Measurements from ENCODE around the gene MMP26.

Gene MMP26

DNA sequence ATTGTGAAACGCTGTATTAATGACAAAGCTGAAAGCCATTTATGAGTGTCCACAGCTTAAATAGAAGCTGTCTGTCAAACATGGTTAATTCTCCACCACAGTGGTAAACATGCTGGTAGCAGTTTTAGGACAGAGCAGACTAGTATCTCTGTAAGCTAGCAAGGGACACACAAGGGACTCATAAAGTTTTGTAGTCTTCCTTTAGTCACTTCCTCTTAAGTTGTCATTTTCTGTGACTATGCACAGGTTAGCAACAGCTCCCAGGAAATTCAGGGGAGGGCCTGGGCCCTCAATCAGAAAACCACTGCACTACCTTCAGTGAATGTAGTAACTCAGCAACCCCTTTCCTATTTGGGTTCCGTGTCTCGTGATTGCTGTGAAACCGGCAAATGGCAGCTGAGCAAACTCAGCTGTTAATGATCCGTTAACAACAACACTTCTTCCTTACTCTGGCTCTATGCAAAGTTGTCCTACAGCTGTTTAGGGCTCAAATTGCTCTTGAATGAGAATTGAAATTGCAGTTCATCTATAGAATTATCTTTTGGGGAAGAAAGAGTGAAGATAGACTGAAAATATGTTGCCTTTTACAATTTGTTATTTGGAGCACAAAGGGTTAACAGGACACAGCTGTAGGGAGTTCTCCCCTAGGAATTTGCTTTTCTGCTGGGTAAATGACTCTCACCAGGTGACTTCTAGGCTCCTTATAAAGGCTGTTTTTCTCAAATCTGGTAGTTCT is at the start of gene MMP26:
MMP26 (plus strand) TSS at position 731 of the 736 bp plus-strand sequence.
- no peak for DNase-seq (ENCODE audit: low spot score in 2 of 2)
- Histone ChIP-seq H3K4me3 (no peak within 1 kb of the TSS), H3K9me3 (no peaks in the 10 kb centered on the region), H3K36me3 (replicated peaks) (no peaks in the 10 kb centered on the region), H3K4me1 (no peaks in the 10 kb centered on the region), H3K27me3 (ENCODE audit: low read depth) (0 out of 2 replicates have a peak, but pooled peaks cover 3% of the 10 kb centered on the region)
- in situ Hi-C loops (cut with MboI; ENCODE audit: low sequenced_read_pairs), result no loop called here

DNA sequence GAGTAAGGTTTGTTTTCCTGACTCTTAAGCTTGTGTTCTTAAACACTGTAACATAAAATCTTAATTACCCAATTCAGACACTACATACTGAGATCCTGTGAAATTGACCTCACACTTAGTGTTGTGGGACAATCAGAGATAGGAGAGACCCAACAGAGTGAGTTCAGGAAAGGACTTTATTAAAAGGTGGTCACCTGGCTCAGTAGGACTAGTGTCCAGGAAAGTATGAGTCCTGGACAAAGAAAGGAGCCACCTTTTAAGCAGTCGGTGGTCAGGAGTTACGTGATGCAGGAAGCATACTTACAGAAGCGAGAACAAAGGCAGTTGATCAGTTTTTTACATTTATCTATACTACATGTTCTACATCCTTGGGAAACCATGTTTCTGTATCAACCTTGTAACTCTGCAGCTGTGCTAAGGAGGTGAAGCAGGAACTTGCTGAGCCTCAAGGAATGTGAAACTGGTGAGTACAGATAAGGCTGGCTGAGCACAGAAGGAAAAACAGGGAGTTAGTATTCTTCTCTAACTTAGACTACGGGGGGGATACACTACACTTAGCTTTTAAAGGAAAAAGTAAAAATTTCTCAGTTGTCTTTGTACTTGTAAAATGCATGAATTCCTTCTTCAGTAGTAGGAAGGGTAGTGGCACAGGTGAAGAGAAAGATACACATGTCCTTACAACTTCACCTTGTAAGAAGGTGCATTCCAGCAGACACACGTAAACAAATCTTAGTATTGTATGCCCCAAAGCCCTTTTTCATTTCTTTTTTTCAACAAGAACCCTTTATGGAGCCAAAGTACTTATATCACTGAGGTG is 45.7 kb upstream of the MMP26 start:
- Histone ChIP-seq H3K4me3 (no peak overlapping the region), H3K4me1 (no peaks in the 10 kb centered on the region), H3K27me3 (ENCODE audit: low read depth) (no peaks in the 10 kb centered on the region), H3K9me3 (no peaks in the 10 kb centered on the region), H3K36me3 (replicated peaks) (no peaks in the 10 kb centered on the region)
- DNase-seq (ENCODE audit: low spot score in 2 of 2), result no peak
- in situ Hi-C loops (cut with MboI; ENCODE audit: low sequenced_read_pairs), result no loop called here

GRCh38 chr11:4662876-4663275 is 41.7 kb upstream of the MMP26 start:
- Histone ChIP-seq H3K4me3 (no peak overlapping the region), H3K9me3 (no peaks in the 10 kb centered on the region), H3K27me3 (ENCODE audit: low read depth) (peaks cover 6% of the 10 kb centered on the region; the same call in 1 of the 2 replicates), H3K36me3 (replicated peaks) (no peaks in the 10 kb centered on the region), H3K4me1 (no peaks in the 10 kb centered on the region)
- no peak for DNase-seq (ENCODE audit: low spot score in 2 of 2)
- in situ Hi-C loops (cut with MboI; ENCODE audit: low sequenced_read_pairs), result no loop called here

DNA sequence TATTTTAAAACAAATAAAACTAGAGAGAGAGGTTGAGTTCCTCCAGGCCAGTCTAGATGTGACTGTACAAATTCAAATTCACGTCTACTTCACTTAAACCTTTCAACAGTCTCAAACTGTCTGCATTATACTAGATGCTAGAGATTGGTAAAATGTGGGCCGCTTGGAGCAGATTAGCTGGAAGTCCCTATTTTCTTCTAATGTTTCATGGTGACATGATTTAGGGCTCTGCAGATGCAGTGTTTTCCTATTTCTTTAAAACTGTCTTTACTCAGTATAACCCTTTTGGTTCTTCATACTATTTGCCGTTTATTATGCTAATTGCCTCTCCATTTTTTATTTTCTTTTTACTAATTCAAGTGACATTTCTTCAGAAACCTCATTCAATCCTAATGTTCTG is 40.4 kb upstream of the MMP26 start:
- no peaks in the 10 kb centered on the region for H3K4me1 ChIP-seq
- in situ Hi-C loops (cut with MboI; ENCODE audit: low sequenced_read_pairs), result no loop called here
- no peak for DNase-seq (ENCODE audit: low spot score in 2 of 2)
- H3K9me3 ChIP-seq, result no peaks in the 10 kb centered on the region
- no peaks in the 10 kb centered on the region for H3K36me3 ChIP-seq (replicated peaks)
- H3K27me3 ChIP-seq (ENCODE audit: low read depth), result peaks cover 6% of the 10 kb centered on the region; the same call in 1 of the 2 replicates
- no peak overlapping the region for H3K4me3 ChIP-seq

DNA sequence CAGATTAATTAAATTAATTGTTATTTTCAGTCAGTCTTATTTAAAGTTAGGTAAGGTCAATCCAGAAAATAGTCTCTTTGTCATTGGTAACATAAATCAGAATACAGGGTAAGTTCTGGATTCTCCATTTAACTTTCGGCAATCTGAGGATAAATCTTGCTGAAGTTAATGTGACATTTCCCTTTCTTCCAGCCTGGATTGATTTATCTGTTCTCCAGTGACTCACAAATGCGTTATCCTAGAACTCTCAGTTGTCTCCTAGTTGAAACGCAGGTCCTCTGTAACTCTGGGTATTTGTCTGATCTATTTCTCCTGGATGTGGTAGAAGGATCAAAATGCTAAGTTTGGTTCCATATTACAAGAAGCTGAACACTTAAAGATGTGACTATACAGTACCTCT is 39.8 kb upstream of the MMP26 start:
- no peak overlapping the region for H3K4me3 ChIP-seq
- H3K36me3 ChIP-seq (replicated peaks), result no peaks in the 10 kb centered on the region
- no peaks in the 10 kb centered on the region for H3K4me1 ChIP-seq
- in situ Hi-C loops (cut with MboI; ENCODE audit: low sequenced_read_pairs), result no loop called here
- H3K9me3 ChIP-seq, result no peaks in the 10 kb centered on the region
- no peak for DNase-seq (ENCODE audit: low spot score in 2 of 2)
- peaks cover 6% of the 10 kb centered on the region; the same call in 1 of the 2 replicates for H3K27me3 ChIP-seq (ENCODE audit: low read depth)

- Histone ChIP-seq H3K4me3 (no peak overlapping the region), H3K9me3 (no peaks in the 10 kb centered on the region), H3K27me3 (ENCODE audit: low read depth) (peaks cover 6% of the 10 kb centered on the region; the same call in 1 of the 2 replicates), H3K36me3 (replicated peaks) (no peaks in the 10 kb centered on the region), H3K4me1 (no peaks in the 10 kb centered on the region)
- DNase-seq (ENCODE audit: low spot score in 2 of 2), result no peak
- in situ Hi-C loops (cut with MboI; ENCODE audit: low sequenced_read_pairs), result no loop called here
Observed at GRCh38 chr11:4665424-4665823, 39.2 kb upstream of the MMP26 start.

DNA sequence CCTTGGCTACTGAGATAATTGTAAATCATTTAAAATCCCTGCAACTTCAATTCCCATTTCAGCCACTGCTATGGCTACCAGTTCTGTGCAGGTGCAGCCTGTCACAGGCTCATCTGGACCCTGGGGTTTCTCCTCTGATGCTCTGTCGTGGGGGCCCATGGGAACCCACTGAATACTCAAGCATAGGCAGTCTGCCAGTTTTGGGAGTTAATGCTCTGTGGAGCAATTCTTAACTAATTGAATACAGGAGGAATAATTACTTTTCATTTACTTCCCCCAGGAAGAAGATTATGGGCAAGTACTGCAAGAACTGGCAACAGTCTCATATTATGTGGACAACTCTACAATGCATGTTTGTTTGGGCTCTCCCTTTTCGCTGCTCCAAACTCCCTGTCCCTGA is 32.8 kb upstream of the MMP26 start:
- Histone ChIP-seq H3K27me3 (ENCODE audit: low read depth) (no peaks in the 10 kb centered on the region), H3K4me1 (no peaks in the 10 kb centered on the region), H3K9me3 (no peaks in the 10 kb centered on the region), H3K36me3 (replicated peaks) (no peaks in the 10 kb centered on the region), H3K4me3 (no peak overlapping the region)
- DNase-seq (ENCODE audit: low spot score in 2 of 2), result no peak
- in situ Hi-C loops (cut with MboI; ENCODE audit: low sequenced_read_pairs), result no loop called here

GRCh38 chr11:4672470-4672869 is 32.1 kb upstream of the MMP26 start:
- in situ Hi-C loops (cut with MboI; ENCODE audit: low sequenced_read_pairs), result no loop called here
- Histone ChIP-seq H3K4me1 (no peaks in the 10 kb centered on the region), H3K27me3 (ENCODE audit: low read depth) (no peaks in the 10 kb centered on the region), H3K36me3 (replicated peaks) (no peaks in the 10 kb centered on the region), H3K9me3 (no peaks in the 10 kb centered on the region), H3K4me3 (no peak overlapping the region)
- DNase-seq (ENCODE audit: low spot score in 2 of 2), result no peak

GRCh38 chr11:4673781-4674180 is 30.8 kb upstream of the MMP26 start:
- in situ Hi-C loops (cut with MboI; ENCODE audit: low sequenced_read_pairs), result no loop called here
- H3K4me1 ChIP-seq, result no peaks in the 10 kb centered on the region
- no peak for DNase-seq (ENCODE audit: low spot score in 2 of 2)
- H3K27me3 ChIP-seq (ENCODE audit: low read depth), result no peaks in the 10 kb centered on the region
- H3K4me3 ChIP-seq, result no peak overlapping the region
- H3K36me3 ChIP-seq (replicated peaks), result no peaks in the 10 kb centered on the region
- H3K9me3 ChIP-seq, result no peaks in the 10 kb centered on the region

DNA sequence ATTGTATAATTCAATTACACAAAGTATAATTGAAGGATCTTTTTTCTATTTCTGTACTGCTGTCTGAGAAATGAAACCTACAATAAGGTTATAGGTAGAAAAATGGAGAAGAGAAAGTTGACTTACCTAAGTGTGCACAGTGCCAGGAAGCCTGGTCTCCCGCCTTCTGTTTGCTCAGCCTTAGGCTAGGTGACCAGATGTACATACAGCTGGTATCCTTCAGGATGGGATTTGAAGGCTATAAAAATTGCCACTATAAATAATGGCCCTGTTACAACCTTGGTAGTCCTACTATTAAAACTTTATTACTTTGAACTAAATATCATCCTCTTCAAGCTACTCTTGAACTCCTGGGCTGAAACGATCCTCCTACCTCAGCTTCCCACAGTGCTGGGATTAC is 26.6 kb upstream of the MMP26 start:
- Histone ChIP-seq H3K27me3 (ENCODE audit: low read depth) (no peaks in the 10 kb centered on the region), H3K9me3 (no peaks in the 10 kb centered on the region), H3K36me3 (replicated peaks) (no peaks in the 10 kb centered on the region), H3K4me3 (no peak overlapping the region), H3K4me1 (no peaks in the 10 kb centered on the region)
- DNase-seq (ENCODE audit: low spot score in 2 of 2), result no peak
- in situ Hi-C loops (cut with MboI; ENCODE audit: low sequenced_read_pairs), result no loop called here

- H3K27me3 ChIP-seq (ENCODE audit: low read depth), result no peaks in the 10 kb centered on the region
- no peaks in the 10 kb centered on the region for H3K9me3 ChIP-seq
- H3K4me3 ChIP-seq, result no peak overlapping the region
- no peaks in the 10 kb centered on the region for H3K36me3 ChIP-seq (replicated peaks)
- no peak for DNase-seq (ENCODE audit: low spot score in 2 of 2)
- in situ Hi-C loops (cut with MboI; ENCODE audit: low sequenced_read_pairs), result no loop called here
- no peaks in the 10 kb centered on the region for H3K4me1 ChIP-seq
Observed at GRCh38 chr11:4680341-4680740, 24.2 kb upstream of the MMP26 start.

DNA sequence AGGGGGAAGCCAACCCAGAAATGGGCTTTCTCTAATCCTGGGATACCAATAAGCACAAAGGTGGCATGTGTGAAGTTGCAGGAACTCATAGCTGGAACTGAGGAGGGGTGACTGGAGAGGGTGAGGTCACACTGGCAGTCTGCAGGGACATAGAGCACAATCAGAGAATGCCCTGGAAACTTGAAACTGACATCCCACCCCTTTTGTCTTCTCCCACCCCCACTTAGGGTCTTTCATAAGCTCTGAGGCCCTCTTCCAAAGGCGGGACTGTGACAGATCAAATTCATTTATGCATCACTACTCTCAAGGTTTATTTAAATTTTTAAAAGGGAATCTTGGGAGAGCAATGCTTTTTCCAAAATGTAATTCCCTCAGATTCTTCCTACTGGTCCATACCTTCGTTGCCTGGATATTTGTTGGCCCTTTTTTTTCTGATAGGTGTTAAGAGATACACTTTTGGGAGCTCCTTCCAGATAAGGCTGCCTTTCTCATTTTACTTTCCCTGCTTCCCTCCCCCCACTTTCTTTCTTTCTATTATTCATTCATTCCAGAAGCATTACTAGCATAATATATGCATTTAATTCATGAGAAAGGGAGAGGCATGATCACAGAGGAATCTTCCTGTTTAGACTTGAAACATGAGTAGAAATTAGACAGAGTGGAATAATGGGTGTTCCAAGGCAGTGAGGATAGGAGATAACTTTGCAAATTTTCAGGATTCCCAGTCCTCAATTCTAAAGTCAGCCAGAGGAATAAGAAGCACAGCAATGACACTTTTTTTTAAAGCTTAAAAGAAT is 21.8 kb upstream of the MMP26 start:
- H3K9me3 ChIP-seq, result no peaks in the 10 kb centered on the region
- H3K27me3 ChIP-seq (ENCODE audit: low read depth), result no peaks in the 10 kb centered on the region
- DNase-seq (ENCODE audit: low spot score in 2 of 2), result no peak
- H3K36me3 ChIP-seq (replicated peaks), result no peaks in the 10 kb centered on the region
- no peak overlapping the region for H3K4me3 ChIP-seq
- in situ Hi-C loops (cut with MboI; ENCODE audit: low sequenced_read_pairs), result no loop called here
- no peaks in the 10 kb centered on the region for H3K4me1 ChIP-seq

DNA sequence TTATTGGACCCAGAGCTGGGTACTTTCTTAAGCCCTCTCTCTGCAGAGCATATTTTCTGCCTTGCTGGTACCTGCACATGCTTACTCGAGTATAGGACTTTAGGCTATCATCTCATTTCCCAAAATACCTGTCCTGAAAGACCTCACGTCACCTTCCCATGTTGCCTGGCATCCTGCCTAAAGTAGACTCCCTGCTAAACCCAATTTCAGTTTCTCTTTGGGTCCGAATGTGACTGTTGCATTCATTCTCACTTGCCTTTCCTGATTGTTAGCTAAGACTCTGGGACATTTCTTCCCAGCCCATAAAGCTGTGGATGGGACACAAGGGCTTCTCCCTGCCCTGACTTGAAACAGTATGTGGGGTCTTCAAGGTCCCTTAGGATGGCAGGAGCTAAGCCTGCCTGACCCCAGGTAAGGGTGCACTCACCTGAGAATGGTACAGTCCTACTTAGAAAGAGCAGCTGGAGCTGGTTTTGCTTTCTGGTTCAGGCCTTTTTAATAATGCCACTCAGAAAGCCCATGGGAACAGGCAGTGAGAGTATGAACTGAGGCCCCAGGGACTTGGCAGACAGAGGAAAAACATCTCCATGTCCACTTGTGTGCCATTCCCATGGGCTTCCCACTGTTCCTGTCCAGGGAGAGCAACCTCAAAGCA is 19.8 kb upstream of the MMP26 start:
- Histone ChIP-seq H3K4me1 (no peaks in the 10 kb centered on the region), H3K36me3 (replicated peaks) (no peaks in the 10 kb centered on the region), H3K4me3 (no peak overlapping the region), H3K9me3 (no peaks in the 10 kb centered on the region), H3K27me3 (ENCODE audit: low read depth) (no peaks in the 10 kb centered on the region)
- DNase-seq (ENCODE audit: low spot score in 2 of 2), result no peak
- in situ Hi-C loops (cut with MboI; ENCODE audit: low sequenced_read_pairs), result no loop called here

Data from HAP-1 (cell line).